IPS-18a (cell line): ENCODE measurements around the gene MRPL2.

ENCODE experiments used
- H3K27ac ChIP-seq: one replicate; pipeline ENCODE4 v1.5.1; 2013; ENCODE audit warnings: low read length
- H3K27me3 ChIP-seq: one replicate; pipeline ENCODE4 v1.6.1; 2013; ENCODE audit warnings: mild to moderate bottlenecking, low read length; ENCODE audit not compliant: control insufficient read depth, insufficient read depth
- H3K36me3 ChIP-seq: one replicate; pipeline ENCODE4 v1.6.1; 2013; ENCODE audit warnings: low read depth, low read length; ENCODE audit not compliant: control insufficient read depth
- H3K4me1 ChIP-seq: one replicate; pipeline ENCODE4 v1.6.1; 2013; ENCODE audit warnings: low read depth, low read length; ENCODE audit not compliant: control insufficient read depth
- H3K4me3 ChIP-seq: one replicate; pipeline ENCODE4 v1.5.1; 2013; ENCODE audit warnings: low read length
- H3K9ac ChIP-seq: one replicate; pipeline ENCODE4 v1.6.1; 2013; ENCODE audit warnings: mild to moderate bottlenecking, low read length, moderate library complexity
- H3K9me3 ChIP-seq: one replicate; pipeline ENCODE4 v1.6.1; 2013; ENCODE audit warnings: low read depth, low read length; ENCODE audit not compliant: control insufficient read depth

The MRPL2 gene

GRCh38 chr6:43059168-43060033 lies at the start of gene MRPL2, which contains the start of gene KLC4:
TSS of gene MRPL2 (minus strand) at chr6:43059434. CDS start at chr6:43059381, 53 bp downstream.
TSS of gene KLC4 (plus strand) at chr6:43059631. CDS start at chr6:43061336, 1,705 bp downstream.
- H3K4me3 ChIP-seq: peak within 1 kb of the TSS; percentile 87
- H3K4me1 ChIP-seq: peaks cover 7% of the 10 kb centered on the region
- peak within 1 kb of the TSS; percentile 70 for H3K27ac ChIP-seq
- H3K36me3 ChIP-seq: peaks cover 7% of the 10 kb centered on the region
- H3K9ac ChIP-seq: peak within 1 kb of the TSS; percentile 83
- no peaks in the 10 kb centered on the region for H3K27me3 ChIP-seq
- no peaks in the 10 kb centered on the region for H3K9me3 ChIP-seq

DNA sequence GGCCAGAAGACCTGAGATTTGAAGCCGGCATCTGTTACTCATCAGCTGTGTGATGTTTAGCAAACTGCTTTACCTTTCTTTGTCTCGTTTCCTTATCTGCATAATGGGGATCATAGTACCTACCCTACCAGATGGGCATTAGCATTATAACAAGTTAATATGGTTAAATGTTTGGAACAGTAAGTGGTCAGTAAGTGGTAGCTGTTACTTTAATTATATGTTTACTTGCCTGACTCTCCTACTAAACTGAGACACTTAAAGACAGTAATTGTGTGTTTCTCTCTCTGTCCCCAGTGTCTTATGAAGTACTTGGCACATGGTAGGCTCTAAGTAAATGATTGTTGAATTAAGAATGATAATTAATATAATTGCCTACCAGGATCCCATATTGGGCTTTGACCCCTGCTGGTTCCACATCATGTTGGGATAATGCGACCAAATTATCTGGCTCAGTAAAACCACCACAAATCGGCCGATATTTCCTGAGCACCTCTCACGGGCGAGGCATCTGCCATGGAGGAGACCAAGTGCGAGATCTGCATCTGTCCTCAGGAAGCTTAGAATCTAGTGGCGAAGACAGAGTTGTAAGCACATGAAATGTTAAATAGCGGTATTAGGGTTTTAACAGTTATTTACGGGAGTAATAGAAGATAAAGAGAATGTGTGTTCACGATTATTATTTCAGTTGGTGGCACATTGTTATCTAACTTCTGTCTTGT lies 48.3 kb upstream of the MRPL2 start:
- H3K27me3 ChIP-seq: no peaks in the 10 kb centered on the region
- peaks cover 18% of the 10 kb centered on the region for H3K4me1 ChIP-seq
- H3K27ac ChIP-seq: no peak overlapping the region
- H3K4me3 ChIP-seq: no peak overlapping the region
- H3K9ac ChIP-seq: no peak overlapping the region
- no peaks in the 10 kb centered on the region for H3K36me3 ChIP-seq
- no peaks in the 10 kb centered on the region for H3K9me3 ChIP-seq

DNA sequence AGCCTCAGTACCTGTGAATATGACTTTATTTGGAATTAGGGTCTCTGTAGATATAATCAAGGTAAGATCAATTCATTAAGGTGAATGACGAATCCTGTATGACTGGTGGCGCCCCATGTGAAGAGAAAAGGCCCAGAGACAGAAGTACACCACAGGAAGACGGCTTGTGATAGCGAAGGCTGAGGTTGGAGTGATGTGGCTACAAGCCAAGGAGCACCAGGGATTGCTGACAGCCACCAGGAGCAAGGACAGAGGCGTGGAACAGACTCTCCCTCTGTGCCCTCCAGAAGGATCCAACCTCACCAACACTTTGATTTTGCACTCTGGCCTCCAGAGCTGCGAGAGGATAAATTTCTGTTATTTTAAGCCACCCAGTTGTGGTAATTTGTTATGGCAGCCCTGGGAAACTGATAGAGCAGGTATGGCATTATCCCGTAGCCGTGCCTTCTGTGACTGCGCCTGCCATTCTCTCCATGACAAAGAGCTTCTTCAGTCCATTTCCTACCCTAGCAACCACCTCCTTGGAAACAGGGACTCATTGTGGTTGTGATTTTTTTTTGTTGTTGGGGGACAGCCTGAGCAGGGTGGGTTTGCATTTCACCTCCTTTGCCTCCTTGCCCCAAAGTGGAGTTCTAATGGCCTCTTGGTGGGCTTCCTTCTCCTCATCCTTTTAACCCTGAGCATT lies 46.4 kb upstream of the MRPL2 start:
- Histone ChIP-seq H3K9ac (no peak overlapping the region), H3K27ac (no peak overlapping the region), H3K36me3 (no peaks in the 10 kb centered on the region)

DNA sequence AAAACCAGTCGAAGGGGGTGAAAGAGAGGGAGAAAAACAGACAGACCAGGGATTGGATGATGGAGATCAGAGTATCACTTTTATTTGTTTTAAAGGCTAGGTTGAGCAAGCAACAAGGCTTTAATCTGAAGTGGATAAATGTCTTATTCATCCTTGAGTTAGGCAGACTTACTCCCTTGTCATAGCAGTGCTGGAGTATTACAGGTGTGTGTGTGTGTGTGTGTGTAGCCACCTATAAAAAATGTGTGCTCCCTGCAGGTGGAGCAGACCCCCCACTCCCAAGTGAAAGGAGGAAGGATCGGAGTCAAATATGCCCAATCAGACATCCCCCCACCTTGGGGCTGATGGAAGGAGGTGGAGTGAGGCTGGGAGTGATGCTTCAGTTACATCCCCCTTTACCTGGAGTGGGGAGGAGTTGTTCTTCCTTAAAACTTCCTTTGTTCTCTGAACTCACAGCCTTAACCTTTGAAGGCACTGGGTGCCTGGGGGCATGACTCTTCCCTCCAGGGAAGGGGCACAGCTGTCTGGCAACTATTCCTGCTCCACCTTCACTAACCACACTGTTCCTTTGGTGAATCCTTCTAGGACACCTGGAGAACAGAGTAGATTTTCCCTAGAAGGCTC lies 44.1 kb upstream of the MRPL2 start:
- Histone ChIP-seq H3K9ac (no peak overlapping the region), H3K9me3 (no peaks in the 10 kb centered on the region), H3K4me1 (peaks cover 18% of the 10 kb centered on the region), H3K4me3 (no peak overlapping the region), H3K27me3 (no peaks in the 10 kb centered on the region), H3K36me3 (no peaks in the 10 kb centered on the region), H3K27ac (no peak overlapping the region)

More for the DNA sequence above, 46.4 kb upstream of the MRPL2 start:
- Histone ChIP-seq H3K4me1 (peaks cover 18% of the 10 kb centered on the region), H3K9me3 (no peaks in the 10 kb centered on the region), H3K4me3 (no peak overlapping the region), H3K27me3 (no peaks in the 10 kb centered on the region)

DNA sequence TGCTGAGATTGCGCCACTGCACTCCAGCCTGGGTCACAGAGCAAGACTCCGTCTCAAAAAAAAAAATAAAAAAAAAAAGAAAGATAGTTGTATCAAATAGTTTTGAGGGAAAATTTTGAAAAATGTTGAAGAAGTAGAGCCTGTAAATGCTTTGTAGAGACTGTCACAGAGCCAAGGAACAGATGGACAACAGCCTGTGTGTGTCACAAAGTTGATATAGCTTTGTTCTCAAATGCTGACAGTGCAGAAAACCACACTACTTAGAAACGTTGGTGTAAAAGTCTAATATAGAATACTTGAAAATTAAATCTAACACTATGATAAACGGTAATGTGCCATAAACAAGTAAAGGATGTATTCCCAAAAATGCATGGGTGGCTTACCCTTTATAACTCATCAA lies 42.3 kb upstream of the MRPL2 start:
- peaks cover 25% of the 10 kb centered on the region for H3K4me1 ChIP-seq
- H3K9me3 ChIP-seq: no peaks in the 10 kb centered on the region
- no peak overlapping the region for H3K9ac ChIP-seq
- no peaks in the 10 kb centered on the region for H3K36me3 ChIP-seq
- H3K4me3 ChIP-seq: no peak overlapping the region
- no peaks in the 10 kb centered on the region for H3K27me3 ChIP-seq
- no peak overlapping the region for H3K27ac ChIP-seq

DNA sequence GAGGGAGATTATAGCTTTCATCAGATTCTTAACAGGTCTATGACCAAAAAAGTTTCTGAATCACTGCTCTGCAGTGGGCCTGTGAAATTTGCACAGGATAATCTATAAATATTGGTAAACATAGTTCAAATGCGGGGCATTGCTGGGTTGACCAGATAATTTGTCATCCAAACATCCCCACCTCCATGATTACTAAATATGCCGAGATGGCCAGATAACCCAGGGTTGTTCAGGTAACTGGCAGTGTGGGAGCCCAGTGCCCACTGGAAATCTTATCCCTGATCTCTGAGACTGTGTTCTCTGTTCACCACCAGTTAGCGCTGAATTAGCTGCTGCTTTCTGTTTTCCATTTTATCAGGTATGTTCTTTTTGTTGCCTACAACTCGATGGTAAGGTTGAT lies 38.3 kb upstream of the MRPL2 start:
- no peaks in the 10 kb centered on the region for H3K9me3 ChIP-seq
- no peak overlapping the region for H3K9ac ChIP-seq
- no peaks in the 10 kb centered on the region for H3K27me3 ChIP-seq
- no peaks in the 10 kb centered on the region for H3K36me3 ChIP-seq
- H3K27ac ChIP-seq: no peak overlapping the region
- H3K4me3 ChIP-seq: no peak overlapping the region
- peaks cover 27% of the 10 kb centered on the region for H3K4me1 ChIP-seq

GRCh38 chr6:43097098-43097489 lies 37.9 kb upstream of the MRPL2 start:
- no peak overlapping the region for H3K4me3 ChIP-seq
- peaks cover 27% of the 10 kb centered on the region for H3K4me1 ChIP-seq
- no peaks in the 10 kb centered on the region for H3K27me3 ChIP-seq
- no peaks in the 10 kb centered on the region for H3K36me3 ChIP-seq
- H3K27ac ChIP-seq: no peak overlapping the region
- H3K9me3 ChIP-seq: no peaks in the 10 kb centered on the region
- H3K9ac ChIP-seq: no peak overlapping the region

DNA sequence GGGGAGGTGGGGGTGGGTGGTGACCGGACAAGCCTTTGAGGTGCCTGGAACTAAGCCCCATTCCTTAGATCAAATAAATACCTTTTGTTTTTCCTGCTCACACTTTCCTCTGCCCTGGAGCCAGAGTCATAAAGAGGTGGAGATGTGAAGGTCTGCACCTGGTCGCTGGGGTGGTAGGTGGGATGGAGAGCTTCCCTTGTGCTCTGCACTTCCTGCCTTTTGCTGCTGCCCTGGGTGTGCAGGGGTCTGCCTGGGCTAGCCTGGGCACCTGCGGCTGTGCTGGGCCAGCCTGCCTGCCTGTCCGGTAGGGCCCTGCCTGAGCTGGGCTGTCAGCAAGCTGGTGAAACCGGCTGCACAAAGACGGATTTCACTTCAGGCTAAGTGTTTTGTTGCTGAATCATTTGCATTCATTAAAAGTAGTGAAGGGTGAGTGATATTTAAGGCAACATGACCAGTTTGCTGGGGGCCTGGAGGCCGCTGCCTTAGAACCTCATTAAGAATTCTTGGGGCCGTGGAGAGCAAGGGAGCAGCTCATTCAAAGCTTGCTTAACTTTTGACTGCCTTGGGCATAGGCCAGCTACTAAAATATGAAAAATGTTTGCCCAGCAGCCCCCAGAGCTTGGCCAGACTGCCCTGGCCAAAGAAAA lies 37.3 kb upstream of the MRPL2 start:
- Histone ChIP-seq H3K4me3 (no peak overlapping the region), H3K9ac (no peak overlapping the region), H3K27me3 (no peaks in the 10 kb centered on the region), H3K9me3 (no peaks in the 10 kb centered on the region), H3K4me1 (peaks cover 27% of the 10 kb centered on the region), H3K36me3 (no peaks in the 10 kb centered on the region), H3K27ac (no peak overlapping the region)

DNA sequence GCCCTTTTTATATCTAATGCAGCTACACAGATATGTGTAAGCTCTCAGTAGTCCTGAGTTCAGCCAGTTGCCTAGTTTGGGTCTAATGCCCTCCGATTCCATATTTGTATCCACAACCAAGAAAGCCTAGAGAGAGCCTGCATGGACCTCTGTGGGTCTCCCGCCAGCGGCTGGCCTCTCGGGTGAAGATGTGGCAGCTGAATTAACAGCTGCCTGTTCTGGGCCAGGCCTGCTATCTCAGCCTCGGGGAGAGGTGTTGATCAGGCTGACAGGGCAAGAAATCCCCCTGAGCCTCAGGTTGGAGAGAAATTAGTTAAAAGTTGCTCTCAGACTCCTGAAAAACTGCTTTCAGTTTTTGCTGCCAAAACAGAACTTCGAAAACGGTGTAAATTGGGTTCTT lies 36.7 kb upstream of the MRPL2 start:
- Histone ChIP-seq H3K4me1 (peaks cover 32% of the 10 kb centered on the region), H3K4me3 (no peak overlapping the region)

GRCh38 chr6:43093436-43094289 lies 34.4 kb upstream of the MRPL2 start:
- no peak overlapping the region for H3K4me3 ChIP-seq

More for the DNA sequence above, 36.7 kb upstream of the MRPL2 start:
- no peaks in the 10 kb centered on the region for H3K36me3 ChIP-seq
- no peak overlapping the region for H3K9ac ChIP-seq
- H3K9me3 ChIP-seq: no peaks in the 10 kb centered on the region
- H3K27me3 ChIP-seq: no peaks in the 10 kb centered on the region
- no peak overlapping the region for H3K27ac ChIP-seq

More at GRCh38 chr6:43093436-43094289, 34.4 kb upstream of the MRPL2 start:
- no peaks in the 10 kb centered on the region for H3K36me3 ChIP-seq
- no peak overlapping the region for H3K9ac ChIP-seq
- H3K4me1 ChIP-seq: peaks cover 54% of the 10 kb centered on the region
- no peaks in the 10 kb centered on the region for H3K27me3 ChIP-seq
- H3K27ac ChIP-seq: no peak overlapping the region
- H3K9me3 ChIP-seq: no peaks in the 10 kb centered on the region
